ENCODE measurements around the gene ASXL1.

Gene ASXL1

DNA sequence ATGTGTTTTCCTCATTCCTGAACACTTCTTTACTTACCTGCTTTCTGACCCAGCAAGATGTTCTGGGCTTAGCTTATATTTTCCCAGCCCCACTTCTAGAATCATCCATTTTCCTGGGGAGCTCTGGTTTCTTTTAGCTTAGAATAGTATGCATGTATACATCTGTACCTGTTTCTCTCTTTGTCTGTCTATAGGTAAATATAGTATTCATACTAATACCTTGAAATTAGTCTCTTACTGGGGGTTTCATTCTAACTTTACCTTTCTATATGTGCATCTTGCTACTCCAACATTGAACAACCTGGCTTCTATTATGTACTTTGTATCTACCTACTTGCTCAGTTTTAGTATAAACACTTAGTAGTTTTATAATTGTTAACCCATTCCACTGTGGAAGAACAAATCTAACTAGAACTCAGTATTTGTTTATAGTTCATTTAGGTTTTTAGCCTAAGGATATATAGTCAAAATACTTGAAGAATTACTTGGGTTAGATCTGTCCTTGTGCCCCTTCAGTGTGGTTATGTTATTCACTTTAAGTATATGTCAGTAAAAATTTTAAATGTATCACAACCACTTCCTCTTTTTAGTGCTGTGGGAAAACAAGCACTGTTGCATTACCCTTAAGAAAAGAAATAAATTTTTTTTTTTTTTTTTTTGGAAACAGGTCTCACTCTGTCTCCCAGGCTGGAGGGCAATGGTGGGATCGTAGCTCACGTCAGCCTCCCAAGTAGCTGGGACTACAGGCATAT lies 54.0 kb downstream of the ASXL1 start:
- no peak for DNase-seq

DNA sequence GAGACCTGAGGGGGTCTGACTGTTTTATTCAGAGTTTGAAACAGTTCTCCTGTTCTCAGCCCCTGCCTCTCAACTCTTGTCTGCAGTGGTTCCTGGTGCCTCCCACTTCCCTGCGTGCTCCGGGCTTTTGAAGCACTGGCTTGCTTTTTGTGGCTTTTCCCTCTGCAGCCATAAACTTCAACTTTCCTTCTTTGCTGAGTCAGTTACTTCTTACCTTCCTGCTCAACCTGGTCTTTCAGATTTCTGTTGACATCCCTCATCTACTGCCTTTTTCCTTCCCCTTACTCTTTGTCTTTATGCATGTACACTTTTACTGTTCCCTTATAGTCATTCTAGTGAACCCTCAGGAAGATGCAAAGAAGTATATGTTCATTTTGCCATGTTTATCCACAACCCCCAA lies 57.4 kb downstream of the ASXL1 start:
- no peak for DNase-seq

DNA sequence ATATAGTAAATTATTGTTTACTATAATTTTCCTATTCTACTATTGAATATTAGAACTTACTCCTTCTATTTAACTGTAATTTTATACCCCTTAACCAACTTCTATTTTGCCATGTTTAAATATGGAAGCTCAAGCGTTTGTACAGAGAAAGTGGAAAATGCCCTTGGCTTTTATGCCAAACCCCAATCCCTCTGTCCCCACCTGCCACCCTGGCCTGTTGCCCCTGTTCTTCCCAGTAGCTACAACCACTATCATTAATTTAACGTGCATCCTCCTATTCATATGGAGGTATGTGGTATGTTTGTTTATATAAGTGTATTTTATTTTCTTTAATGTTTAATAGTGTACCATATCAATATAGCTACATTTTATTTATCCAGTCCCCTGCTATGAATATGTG lies 58.1 kb downstream of the ASXL1 start:
- DNase-seq = no peak

DNA sequence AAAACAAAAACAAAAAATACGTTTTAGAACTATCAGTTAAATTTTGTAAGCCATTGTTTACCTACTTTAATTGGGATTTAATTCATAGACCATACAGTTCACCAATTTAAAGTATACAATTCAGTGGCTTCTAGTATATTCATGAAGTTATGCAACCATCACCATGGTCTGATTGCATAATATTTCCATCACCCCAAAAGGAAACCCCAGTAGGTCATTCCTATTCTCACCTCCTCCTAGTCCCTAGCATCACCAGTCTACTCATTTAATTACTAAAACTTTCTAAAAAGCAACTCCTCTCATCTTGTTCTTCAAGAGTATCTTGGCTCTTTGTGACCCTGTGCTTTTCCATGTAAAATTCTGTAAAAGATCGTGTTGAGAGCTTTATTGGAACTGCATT lies 60.2 kb downstream of the ASXL1 start:
- DNase-seq = no peak

DNA sequence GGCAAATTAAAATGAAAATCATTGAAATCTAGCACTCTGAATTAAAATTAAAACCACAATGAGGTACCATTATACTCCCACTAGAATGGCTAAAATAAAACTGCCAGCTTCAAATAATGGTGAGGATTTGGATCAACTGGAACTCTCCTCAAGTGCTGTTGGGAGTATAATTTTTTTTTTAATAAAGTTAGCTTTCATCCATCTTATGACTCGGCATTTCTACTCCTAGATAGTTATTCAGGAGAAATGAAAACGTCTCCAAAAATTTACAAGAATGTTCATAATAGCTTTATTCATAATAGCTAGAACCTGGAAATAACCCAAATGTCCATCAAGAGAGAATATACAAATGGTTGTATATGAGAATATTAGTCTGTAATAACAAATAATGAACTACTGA lies 63.2 kb downstream of the ASXL1 start:
- DNase-seq = no peak

DNA sequence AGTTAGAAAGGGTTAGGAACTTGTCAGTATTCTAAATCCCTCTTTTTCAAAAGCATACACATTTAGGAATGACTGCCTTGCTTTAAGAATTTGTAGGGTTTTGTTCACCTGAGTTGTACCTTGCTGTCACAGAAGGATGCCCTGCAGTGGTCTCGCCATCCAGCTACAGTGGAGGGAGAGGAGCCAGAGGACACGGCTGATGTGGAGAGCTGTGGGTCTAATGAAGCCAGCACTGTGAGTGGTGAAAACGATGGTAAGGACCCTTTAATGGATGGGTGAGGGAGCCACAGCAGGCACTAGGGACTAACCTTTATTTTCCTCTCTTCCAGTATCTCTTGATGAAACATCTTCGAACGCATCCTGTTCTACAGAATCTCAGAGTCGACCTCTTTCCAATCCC lies 69.9 kb downstream of the ASXL1 start:
- no peak for DNase-seq

DNA sequence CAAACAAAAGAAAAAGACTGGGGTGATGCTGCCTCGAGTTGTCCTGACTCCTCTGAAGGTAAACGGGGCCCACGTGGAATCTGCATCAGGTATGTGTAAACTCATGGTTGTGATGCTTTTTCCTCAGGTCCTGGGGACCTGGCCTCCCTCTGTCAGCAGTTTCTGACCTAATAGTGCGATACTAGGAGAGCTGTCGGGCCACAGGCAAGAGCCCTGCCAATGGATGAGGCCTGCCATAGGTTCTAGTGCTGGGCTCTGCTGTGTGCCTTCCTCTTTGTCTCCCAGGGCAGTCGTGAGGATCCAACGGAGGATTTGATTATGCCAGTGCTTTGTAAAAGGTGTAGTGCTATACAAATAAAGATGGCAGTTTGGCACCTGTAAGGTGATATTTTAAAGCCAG lies 71.2 kb downstream of the ASXL1 start:
- DNase-seq = no peak

DNA sequence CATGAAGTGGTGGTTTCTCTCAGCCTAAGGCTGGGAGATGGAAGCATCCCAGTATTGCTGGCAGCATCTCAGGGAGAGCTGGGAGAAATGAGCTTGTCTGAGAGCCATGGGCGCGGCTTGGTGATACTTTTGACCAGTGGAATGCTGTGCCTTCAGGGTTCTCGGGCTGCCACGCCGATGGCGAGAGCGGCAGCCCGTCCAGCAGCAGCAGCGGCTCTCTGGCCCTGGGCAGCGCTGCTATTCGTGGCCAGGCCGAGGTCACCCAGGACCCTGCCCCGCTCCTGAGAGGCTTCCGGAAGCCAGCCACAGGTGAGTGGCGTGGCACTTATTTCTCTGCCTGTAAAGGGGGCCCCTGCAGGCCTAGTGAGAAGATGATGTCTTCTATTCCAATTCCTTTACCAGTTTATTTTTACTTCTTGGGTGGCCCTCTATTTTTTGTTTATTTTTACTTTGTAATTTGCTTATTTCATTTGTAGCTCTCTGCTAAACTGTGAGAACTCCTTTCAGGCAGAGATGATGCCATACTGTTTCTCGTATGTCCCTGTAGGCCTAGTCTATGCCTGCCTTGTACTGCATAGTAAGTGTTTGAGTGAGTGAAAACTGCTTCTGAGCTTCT lies 71.7 kb downstream of the ASXL1 start:
- no peak for DNase-seq

DNA sequence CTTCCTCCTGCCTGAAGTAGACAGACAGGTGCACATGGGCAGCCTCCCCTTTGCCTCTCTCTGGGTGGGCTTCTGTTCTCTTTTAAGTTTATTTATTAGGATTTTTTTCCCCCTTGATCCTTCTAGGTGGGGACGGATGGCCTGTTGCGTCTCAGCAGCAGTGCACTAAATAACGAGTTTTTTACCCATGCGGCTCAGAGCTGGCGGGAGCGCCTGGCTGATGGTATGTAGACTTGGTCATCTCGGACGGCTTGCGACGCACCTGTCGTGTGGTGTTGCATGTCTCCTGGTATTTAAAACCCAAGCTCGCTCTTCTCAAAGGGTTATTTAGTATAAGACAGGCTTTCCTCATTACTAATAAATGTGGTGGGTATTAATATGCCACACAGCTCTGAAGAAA lies 73.3 kb downstream of the ASXL1 start:
- DNase-seq = no peak

DNA sequence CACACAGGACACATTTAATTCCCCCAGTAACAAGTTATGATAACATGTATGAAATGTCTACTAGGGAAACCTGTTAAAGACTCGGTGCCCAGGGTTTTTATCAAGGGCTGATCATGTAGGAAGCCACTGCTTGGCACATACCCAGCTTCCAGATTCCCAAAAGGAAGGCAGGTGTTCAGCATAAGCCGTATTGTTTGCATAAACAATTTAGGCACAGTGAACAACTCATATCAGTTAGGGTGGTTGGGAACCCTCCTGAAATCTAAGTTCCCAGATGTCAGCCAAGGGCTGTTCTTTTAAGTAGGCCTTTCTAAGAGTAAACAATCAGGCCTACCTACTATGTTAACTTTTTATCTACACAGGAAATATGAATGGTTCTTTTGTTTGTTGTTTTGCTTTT lies 74.1 kb downstream of the ASXL1 start:
- DNase-seq = peak; percentile 4

DNA sequence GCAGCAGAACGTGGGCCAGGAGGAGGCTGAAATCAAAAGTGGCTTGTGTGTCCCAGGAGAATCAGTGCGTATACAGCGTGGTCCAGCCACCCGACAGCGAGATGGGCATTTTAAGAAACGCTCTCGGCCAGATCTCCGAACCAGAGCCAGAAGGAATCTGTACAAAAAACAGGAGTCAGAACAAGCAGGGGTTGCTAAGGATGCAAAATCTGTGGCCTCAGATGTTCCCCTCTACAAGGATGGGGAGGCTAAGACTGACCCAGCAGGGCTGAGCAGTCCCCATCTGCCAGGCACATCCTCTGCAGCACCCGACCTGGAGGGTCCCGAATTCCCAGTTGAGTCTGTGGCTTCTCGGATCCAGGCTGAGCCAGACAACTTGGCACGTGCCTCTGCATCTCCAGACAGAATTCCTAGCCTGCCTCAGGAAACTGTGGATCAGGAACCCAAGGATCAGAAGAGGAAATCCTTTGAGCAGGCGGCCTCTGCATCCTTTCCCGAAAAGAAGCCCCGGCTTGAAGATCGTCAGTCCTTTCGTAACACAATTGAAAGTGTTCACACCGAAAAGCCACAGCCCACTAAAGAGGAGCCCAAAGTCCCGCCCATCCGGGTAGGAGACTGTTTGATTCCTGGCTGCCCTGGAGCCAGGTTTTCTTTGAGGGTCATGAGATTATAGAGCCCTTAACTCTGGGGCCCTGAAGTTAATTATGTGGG lies 75.3 kb downstream of the ASXL1 start:
- no peak for DNase-seq

DNA sequence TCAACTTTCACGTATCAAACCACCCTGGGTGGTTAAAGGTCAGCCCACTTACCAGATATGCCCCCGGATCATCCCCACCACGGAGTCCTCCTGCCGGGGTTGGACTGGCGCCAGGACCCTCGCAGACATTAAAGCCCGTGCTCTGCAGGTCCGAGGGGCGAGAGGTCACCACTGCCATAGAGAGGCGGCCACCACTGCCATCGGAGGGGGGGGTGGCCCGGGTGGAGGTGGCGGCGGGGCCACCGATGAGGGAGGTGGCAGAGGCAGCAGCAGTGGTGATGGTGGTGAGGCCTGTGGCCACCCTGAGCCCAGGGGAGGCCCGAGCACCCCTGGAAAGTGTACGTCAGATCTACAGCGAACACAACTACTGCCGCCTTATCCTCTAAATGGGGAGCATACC lies 76.3 kb downstream of the ASXL1 start:
- no peak for DNase-seq

DNA sequence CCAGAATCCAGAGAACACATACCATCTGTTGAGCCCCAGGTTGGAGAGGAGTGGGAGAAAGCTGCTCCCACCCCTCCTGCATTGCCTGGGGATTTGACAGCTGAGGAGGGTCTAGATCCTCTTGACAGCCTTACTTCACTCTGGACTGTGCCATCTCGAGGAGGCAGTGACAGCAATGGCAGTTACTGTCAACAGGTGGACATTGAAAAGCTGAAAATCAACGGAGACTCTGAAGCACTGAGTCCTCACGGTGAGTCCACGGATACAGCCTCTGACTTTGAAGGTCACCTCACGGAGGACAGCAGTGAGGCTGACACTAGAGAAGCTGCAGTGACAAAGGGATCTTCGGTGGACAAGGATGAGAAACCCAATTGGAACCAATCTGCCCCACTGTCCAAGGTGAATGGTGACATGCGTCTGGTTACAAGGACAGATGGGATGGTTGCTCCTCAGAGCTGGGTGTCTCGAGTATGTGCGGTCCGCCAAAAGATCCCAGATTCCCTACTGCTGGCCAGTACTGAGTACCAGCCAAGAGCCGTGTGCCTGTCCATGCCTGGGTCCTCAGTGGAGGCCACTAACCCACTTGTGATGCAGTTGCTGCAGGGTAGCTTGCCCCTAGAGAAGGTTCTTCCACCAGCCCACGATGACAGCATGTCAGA lies 77.4 kb downstream of the ASXL1 start:
- DNase-seq = no peak

DNA sequence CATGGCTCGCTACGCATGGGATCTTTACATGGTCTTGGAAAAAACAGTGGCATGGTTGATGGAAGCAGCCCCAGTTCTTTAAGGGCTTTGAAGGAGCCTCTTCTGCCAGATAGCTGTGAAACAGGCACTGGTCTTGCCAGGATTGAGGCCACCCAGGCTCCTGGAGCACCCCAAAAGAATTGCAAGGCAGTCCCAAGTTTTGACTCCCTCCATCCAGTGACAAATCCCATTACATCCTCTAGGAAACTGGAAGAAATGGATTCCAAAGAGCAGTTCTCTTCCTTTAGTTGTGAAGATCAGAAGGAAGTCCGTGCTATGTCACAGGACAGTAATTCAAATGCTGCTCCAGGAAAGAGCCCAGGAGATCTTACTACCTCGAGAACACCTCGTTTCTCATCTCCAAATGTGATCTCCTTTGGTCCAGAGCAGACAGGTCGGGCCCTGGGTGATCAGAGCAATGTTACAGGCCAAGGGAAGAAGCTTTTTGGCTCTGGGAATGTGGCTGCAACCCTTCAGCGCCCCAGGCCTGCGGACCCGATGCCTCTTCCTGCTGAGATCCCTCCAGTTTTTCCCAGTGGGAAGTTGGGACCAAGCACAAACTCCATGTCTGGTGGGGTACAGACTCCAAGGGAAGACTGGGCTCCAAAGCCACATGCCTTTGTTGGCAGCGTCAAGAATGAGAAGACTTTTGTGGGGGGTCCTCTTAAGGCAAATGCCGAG lies 78.2 kb downstream of the ASXL1 start:
- no peak for DNase-seq

DNA sequence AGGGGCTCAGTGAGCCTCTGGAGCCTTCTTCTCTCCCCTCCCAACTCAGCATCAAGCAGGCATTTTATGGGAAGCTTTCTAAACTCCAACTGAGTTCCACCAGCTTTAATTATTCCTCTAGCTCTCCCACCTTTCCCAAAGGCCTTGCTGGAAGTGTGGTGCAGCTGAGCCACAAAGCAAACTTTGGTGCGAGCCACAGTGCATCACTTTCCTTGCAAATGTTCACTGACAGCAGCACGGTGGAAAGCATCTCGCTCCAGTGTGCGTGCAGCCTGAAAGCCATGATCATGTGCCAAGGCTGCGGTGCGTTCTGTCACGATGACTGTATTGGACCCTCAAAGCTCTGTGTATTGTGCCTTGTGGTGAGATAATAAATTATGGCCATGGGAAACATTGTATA lies 78.8 kb downstream of the ASXL1 start:
- no peak for DNase-seq

DNA sequence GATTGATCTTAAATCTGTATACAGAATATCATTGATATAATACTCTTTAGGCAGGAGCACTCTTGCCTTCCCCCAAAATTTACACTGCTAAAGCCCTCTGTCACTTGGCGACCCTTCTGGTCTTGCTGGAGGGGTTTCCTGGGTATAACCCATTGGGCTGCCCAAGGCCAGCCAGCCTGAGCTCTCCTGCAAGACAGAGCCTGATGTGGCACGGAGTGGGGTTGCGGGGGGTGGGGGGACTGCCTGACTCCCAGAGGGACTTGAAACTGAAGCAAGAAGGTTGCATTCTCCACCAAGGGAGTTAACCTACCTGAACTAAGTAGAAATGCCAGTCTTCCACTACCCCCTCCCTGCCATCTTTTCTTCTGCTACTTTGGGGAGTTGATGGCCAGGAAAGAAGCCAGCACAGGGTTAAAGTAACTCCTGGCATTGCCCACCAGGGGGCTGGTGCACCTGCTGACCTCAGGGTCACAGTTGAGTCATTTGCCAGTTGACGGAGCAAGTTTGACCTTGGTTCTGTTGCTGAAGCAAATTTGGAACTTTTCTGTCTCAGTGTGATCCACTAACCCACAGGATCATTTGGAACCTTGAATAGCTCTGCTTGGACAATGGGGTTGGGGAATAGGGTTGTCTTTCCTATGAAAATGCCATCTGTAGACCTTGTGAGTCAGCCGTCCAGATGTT lies 79.4 kb downstream of the ASXL1 start:
- DNase-seq = no peak

DNA sequence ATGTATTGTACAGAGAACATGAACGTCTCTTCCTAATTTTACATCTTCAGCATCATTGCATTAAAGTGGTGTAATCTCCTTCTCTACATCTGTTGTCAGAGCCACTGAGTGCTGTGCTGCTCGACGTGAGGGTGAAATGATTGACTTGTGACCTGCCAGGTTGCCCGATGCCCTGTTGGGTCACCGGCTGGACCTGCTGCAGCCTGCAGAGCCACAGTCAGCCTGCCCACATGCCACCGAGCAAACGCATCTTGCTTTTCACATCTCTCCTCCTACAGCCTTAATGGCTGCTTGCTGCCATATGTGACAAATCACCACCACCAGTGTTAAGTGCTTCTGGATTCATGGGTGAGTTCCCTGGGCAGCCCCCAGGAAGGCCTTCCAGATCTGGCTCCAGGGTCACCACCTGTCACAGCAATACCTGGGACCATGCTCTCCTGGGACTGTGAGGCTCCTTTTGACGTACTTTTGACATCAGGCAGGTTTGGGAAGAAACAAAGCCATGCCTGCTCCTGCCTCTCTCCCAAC lies 80.3 kb downstream of the ASXL1 start:
- DNase-seq = no peak

DNA sequence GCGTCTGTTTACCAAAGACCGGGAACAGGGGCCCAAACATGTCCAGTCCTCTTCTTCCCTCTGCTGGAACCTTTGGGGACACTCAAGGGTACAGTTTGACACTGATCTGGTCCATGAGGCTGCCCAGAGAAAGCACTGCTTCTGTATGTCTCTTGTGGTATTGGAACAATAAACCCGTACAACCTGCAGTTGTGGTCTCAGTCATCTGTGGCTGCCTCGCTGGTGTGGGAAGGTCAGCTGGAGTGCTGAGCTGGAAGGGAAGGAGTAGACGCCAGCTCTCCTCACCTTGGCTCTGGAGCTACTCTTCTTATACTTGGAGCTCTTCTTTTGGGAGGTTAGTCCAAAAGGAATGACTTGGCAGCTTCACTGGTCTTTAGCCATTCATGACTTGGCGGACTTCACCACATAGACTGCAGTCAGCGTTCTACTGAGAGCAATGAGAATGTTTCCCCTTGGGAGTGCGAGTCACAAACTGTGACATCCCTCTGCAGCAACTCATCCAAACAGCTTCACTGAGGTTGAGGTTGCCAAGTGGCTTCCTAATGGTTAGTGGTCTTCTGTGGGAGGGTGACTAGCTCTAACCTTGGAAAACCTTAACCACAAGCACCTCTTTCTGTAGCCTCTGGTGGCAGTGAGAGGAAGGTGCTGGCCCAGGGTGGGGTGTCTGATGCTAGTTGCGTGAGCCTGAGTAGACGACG lies 81.2 kb downstream of the ASXL1 start:
- no peak for DNase-seq

DNA sequence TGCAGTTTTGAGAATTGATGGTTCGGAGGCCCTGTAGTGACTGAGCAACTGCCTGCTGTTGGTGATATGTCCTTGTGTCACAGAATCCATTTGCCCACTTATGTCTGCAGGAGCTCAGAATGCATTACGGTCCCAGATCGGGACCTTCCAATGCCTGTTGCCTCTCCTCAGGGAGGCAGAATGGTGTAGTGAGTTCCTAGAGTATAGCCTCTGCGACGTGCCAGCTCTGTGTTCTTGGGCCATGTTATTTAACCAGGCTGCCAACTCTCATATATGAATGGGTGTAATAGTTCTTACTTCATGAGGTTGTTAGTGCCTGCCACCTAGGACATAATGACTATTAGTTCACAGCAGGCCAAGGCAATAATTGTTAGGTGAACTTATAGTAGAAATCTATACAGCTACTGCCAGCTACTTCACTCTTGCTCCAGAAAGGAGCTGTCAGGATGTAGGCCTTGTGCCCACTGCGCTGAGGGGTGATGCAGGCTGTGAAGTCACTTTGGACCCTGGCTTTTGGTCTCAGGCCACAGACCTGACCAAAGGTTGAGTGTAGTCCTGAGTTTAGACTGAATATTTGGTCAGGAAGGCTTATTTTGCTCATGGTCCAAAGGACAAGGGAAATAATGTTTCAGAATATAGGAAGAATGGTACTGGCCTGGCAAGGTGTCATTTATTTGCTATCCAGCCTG lies 82.1 kb downstream of the ASXL1 start:
- DNase-seq = no peak

DNA sequence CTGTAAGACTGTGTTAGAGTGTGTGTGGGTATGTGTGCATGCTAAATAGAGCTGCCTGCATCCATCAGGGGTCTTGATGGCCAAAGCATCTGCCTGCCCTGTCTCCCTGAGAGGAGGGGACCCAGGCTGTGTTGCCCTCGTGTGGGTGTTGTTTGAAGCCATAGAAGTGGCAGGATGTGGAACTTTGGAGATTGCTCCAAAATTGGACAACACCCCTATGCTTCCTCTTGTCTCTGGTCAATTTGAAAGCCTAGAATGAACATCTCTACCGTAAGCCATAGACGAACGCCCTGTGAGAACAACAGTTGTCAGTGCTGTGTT lies 82.6 kb downstream of the ASXL1 start:
- no peak for DNase-seq

DNA sequence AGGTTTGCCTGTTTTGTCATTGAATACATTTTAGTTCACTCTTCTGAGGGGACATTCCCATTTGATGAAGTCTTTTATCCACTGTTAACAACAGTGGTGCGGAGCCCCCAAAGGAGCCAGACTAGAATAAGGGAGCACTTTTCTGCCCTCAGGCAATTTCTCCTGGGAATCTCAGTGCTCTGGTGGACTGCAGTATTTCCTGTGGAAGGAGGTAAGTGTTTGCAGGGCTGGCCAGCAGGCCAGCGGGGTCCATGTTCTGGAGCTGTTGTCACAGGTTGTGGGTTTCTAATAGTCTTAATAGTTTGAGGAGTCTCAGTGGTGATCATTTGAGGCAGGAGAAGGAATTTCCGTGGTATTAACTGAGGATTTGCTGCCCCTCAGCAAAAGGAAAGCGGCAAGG lies 83.5 kb downstream of the ASXL1 start:
- DNase-seq = no peak
